GM18502 (cell line): ENCODE data around the gene ASZ1.
"Not testable (repeated sequence)": the region's sequence is repeated elsewhere in the genome, so short reads cannot be mapped to it uniquely, and the experiment has no call there.

Experiments used
- ATAC-seq: cut with Tn5 transposase; IDR thresholded peaks from one replicate; pipeline ENCODE4 v1.9.1; 2021; ENCODE audit warnings: mild to moderate bottlenecking; ENCODE audit not compliant: unreplicated experiment, poor library complexity

Gene ASZ1, protein sequence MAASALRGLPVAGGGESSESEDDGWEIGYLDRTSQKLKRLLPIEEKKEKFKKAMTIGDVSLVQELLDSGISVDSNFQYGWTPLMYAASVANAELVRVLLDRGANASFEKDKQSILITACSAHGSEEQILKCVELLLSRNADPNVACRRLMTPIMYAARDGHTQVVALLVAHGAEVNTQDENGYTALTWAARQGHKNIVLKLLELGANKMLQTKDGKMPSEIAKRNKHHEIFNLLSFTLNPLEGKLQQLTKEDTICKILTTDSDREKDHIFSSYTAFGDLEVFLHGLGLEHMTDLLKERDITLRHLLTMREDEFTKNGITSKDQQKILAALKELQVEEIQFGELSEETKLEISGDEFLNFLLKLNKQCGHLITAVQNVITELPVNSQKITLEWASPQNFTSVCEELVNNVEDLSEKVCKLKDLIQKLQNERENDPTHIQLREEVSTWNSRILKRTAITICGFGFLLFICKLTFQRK

DNA sequence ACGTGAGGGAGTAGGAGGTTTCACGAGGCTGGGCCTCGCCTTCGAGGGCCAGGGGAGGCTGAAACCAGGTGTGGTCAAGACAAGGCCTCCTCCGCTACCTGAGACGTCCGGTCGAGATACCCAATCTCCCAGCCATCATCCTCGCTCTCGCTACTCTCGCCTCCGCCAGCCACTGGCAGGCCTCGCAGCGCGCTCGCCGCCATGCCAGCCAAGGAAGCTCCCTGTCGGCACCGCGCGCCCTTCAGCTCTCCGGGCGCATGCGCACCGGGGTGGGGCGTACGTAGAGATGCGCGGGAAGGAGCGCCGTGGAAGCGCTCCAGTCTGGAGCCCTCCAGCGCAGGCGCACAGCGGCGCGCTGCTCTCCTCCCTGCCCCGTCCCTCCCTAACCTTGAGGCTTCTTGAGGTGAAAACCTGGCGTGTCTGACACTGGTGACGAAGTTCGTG is at the start of gene ASZ1:
Gene ASZ1, minus strand, starts transcription at position 236 of the 444 bp plus-strand sequence. Its CDS starts 33 bp downstream, at position 203.
- no peak for ATAC-seq

DNA sequence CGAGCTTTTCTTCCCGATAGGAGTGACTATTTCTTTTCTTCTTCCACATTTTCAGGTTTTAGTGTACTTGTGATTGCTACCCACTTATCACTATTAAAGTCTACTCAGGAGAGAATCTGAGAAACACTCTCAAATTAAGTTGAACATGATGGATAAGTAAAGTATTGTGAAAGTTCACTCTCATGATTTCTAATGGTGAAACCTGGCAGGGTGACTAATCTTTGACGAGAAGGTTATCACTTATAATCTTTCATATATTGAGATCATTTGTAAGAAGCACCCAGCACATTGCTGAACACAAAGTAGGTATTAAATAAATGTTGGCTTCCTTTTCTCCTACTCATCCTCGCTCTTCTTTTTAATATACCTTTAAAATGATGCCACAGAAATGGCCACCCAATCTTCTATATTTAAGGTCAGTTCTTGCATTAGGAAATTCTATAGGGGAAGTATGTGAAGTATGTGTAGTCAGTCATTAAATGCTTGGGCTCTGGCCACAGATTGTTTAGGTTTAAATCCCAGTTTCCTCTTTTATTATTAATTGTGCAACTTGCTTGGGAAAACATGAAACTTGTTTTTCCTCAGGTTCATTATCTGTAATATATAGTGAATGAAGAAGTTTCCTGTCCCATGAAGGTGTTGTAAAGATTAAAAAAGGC is 49.4 kb upstream of the ASZ1 start:
- no peak for ATAC-seq

DNA sequence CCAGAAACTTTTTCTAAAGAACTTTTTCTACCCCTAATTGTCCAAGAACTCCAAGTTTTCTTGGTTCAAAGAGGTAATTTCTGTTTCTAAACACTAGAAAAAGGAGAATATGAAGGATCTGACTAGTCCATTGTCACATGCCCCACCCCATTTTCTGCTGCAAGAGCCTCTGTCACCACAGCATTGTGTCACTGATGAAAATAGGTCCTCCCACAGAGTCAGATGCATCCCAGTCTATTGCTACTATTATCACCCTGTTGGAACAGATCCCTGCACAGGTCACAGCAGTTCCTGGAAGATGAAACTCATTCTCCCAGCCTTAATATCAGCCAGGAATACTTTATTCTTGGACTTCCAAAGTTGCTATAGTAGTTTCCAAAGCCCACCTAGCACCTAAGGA is 45.0 kb upstream of the ASZ1 start:
- no peak for ATAC-seq

DNA sequence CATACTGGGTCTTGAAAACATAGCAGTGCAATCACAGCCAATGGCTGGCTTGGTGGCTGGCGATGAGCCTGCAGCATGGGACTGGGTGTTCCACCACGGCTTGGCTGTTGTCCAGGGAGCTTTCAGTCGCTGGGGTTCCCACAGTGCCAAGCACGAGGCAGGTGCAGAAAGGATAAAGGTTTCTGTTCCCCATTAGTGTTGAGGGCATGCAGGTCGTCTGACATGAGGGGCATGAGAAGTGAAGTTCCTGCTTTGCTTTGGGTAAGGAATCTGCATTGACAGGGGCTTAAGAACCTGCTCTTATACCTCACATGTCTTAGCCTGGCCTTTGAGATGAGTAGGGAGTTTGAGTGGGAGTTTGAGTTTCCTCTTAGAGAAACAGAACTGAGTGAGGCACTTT is 43.5 kb upstream of the ASZ1 start:
- peak; percentile 49 for ATAC-seq

DNA sequence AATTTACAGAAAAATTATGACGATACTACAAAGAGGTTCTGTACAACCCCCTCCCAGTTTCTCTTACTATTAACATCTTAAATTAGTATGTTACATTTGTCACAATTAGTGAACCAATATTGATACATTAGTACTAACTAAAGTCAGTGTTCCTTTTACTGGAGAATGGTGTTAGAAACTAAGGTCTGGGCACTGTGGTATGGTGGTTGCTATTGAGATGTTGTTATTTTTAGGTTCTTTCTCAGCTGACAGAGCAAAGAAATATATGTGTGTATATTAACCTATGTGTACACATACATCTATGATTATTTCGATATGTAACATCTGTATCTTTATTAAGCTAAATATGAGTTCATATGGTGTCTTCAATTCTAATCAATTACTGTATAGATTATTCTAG is 40.9 kb upstream of the ASZ1 start:
- no peak for ATAC-seq

DNA sequence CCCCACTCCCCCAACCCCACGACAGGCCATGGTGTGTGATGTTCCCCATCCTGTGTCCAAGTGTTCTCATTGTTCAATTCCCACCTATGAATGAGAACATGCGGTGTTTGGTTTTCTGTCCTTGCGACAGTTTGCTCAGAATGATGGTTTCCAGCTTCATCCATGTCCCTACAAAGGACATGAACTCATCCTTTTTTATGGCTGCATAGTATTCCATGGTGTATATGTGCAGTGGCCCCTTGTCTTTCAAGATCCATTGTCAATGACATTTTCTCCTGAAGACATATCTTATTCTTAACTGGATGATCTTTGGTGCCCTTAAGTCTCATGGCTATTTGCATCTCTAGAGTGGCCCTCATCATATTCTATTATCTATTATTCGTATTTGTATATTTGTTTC is 33.5 kb upstream of the ASZ1 start:
- not testable (repeated sequence) for ATAC-seq

DNA sequence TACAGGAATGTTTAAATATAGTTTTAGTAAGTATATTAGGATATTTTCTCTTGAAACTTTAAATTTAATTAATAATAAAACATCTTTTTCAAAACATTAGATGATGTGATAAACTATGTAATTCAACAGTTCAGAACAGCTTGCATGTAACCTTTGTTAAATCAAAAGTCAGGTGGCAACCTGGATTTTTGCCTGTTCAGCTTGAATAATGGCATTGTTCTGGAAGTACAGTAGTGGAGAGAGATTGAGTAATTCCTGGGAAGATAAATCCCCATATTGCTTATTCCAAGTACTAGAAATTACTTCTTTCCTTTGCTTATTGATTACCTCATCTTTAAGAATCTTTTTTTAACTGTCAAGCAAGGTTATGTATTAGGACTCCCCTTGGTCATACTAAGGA is 32.4 kb upstream of the ASZ1 start:
- no peak for ATAC-seq

DNA sequence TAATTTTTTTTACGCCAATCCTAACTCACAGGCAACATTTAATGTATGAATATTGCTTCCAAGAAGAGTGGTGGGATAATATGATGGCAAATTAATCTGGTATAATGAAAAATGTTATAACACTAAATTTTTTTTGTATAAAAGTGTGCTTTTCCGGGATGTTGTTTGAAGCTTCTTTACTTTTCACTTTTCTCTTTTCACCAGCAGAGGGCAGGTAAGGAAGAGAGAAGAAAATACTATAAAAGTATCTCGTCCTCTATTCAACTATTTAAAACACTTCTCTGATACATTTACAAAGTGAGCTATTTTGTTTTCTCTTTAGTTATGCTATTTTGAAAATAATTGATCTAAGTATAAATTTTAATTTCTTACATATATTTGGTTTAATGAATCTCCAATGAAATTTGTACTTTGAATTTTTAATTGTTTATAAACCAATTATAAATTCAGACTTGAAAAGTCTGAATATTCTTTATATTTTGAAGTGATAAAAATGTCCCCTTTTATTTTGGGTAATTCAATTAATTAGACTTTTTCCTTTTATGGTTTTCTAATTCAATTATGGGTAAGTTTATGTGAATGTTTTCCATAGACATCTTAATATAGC is 31.8 kb upstream of the ASZ1 start:
- peak; percentile 67 for ATAC-seq

DNA sequence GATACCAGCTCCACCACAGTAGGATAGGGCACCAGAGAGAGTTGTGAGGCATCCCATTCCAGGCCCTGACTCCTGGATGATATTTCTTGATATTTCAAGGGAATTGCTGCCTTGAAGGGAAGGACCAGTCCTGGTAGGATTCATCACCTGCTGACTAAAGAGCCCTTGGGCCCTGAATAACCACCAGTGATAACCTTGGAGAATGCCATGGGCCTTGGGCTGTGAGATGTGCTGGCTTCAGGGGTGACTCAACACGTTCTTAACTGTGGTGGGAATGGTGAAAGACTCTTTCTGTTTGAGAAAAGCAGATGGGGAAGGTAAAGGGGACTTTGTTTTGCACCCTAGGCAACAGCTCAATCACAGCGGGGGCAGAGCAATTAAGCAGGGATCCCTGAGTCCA is 21.4 kb upstream of the ASZ1 start:
- ATAC-seq: no peak

DNA sequence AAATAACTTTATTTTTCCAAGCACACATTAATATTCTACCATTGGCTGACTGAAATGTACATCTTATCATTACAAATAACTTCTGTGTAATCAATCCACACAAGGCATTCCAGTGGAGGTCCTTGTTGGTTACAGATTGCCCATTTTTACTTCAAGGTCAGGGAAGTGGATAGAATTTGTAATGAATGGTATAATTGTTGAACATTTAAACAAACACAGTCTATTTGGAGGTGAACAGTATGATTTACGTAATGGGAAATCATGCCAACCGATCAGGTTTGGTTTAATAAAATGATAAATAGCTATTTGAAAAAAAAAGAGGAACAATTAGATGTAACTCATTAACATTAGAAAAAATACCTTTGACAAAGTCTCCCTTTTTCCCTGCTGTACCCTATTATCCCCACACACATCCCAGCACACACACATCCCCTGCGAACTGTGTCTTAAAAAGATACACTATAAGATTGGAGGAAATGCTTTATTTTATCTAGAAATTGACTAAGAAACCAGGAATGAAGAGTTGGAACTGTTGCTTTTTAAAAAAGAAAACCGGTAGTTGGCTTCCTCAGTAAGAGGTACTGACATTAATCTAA is 19.0 kb upstream of the ASZ1 start:
- ATAC-seq: no peak

DNA sequence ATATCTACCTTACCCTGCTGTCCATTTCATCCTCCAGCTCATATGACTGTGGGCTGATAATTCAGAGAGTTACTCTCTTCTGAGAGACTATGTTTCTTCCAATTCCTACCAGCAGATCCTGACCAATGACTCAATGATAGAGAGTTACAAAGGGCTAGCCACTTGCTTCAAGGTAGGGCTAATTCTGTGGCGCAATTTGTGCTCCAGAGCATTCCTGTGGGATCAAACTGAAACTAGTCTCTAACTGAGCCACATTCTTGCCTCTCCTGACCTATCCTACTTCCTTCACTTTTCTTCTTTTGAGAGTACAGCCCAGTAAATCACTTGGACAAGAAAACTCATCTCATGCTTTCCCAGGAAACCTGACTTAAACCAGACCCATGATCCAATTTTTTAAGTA is 17.9 kb upstream of the ASZ1 start:
- no peak for ATAC-seq

DNA sequence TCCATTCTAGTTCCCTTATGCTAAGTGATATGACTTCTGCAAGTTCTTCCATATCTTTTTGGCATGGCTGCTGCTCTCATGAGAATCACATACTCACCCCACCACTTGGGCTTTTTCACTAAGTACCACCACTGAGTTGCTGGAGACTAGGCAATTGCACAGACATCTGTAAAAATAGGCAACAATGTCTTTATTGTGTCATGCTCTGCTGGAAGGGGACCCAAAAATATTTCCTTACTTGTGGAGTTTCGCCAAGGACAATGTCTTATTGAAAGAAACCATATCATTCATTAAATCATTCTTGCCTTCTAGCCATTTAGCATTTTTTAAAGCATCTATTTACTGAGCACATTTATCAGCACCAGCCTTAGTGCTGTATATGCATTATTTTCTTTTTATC is 17.4 kb upstream of the ASZ1 start:
- no peak for ATAC-seq

DNA sequence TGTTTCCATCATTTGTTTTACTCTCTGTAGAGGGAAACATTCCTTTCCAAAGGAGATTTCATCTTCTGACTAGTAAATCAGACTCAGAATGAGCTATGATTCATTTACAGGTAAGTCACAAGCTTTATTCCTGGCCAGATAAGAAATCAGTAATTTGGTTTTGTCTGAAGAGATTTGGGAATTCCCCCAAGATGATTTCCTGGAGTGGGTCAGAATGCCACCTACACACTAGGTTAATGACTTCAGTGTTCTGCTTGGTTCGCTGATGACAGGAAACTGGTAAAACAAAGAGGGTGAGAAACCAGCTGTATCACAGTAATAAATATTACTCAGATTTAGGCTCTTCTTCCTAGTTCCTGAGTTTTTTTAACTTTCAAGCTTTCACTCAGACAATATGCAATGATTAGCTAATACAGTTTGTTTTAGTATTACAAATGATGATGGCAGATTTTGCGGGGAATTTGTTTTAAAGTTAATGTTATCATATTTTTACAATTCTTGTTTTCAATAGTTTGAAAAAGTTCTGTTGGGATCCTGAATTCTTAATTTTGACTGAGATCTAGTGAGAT is 8.3 kb upstream of the ASZ1 start:
- peak; percentile 97 for ATAC-seq

DNA sequence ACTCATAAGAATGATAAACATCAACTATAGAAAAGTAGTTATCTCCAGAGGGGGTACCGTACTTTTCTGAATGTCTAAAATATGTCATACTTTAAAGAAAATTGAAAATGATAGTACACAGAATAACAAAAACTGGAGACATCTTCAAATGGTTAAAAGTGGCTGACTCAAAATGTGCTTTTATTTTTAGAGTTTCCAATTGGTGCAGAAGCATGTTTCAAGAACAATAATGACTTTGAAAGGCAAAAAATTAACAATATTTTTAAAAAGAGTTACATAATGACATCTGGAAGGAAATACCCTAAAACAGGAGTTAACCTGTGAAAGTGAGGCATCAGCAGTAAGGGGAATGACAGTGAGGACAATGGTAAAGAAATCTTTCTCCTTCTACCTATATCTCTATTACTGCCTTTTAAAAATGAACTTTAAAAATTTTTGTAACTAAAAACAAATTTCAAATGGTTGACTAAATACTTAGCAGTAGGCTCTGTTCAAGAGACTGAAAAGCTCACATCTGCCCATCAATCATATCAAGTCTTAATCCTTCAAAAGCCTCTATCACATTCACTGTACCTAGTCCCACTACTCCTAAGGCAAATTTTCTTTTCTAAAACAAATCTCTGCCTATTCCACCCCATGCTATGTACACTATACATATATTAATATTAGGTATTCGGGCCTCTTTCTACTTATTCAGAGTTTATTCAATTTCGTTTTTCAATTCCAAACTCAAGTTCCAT is 3.0 kb downstream of the ASZ1 start:
- ATAC-seq: peak; percentile 74

DNA sequence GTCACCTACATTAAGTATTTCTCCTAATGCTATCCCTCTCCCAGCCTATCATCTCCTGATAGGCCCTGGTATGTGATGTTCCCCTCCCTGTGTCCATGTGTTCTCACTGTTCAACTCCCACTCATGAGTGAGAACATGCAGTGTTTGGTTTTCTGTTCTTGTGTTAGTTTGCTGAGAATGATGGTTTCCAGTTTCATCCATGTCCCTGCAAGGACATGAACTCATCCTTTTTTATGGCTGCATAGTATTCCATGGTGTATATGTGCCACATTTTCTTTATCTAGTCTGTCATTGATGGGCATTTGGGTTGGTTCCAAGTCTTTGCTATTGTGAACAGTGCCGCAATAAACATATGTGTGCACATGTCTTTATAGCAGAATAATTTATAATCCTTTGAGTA is 12.7 kb downstream of the ASZ1 start:
- not testable (repeated sequence) for ATAC-seq

DNA sequence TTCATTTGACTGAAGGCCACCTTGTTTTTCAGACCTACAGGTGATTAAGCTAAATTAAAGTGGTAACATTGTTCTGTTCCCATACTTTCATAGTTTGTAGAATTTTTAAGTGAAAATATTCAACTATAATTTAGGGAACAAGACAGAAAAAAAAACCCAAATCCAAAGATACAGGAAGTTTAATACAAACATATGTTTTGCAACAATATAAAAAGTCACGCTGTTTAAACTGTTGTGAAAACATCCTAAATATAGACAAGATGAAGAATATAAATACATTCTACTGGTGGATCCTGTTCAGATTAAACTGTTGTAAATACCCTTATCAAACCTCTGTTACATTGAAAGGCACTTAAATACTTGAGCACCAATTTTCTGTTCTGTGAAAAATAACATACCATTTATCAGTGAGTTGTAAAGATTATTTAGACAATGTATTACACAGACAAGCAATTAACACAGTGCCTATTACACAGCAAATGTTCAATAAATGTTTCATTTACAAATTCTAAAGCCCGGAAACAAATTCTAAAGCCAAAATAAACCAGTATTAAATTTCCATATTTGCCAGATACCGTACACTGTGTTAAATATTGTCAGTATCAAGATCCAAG is 14.2 kb downstream of the ASZ1 start:
- ATAC-seq: no peak

DNA sequence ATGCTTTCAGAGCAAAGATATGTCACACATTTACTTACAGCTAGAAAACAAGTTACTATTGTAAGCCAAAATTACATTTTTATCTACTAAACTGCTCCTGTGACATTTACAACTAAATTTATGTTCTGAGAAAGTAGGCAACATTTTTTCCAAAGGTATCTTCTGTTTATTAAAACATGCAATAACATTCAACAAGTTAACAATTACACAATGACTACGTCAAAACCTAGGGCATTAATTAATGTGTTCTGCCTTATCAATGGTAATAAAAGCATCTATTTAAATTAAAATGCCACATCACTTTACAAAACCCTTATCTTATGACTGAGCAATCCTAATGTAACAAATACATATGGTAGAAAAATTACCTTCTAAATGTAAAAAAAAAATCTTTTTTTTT is 14.9 kb downstream of the ASZ1 start:
- no peak for ATAC-seq

DNA sequence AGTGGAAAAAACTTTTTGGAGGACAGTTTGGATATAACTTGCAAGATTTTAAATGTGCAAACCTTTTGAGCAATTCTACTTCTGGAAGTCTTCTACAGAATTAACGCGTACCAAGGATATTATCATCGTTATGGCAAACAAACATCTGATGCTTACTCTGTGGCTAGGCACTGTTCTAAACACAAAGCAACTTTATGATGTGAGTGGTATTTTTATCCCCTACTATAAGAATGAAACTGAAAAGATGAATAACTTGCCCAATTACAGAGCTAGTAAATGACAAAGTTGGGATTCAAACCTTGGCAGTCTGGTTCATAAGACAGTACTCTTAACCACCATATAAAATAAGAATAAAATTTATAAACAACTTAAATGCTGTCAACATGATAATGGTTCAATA is 15.8 kb downstream of the ASZ1 start:
- no peak for ATAC-seq

DNA sequence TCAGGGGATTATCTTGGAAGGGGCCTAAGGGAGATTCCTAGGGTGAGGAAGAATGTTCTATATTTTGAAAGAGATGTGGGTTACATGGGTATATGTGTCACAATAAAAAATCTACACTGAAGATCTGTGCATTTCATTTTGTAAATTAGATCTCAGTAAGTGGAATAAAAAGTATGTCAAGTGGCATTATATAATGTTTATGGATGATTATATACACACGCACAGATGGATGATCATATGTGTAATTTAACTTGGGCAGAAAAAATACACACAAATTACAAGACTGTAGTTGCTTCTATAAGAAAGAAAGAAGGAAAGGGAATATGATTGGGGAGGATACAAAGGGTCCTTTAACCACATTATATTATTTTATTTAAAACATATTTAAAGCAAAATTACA is 18.5 kb downstream of the ASZ1 start:
- no peak for ATAC-seq

DNA sequence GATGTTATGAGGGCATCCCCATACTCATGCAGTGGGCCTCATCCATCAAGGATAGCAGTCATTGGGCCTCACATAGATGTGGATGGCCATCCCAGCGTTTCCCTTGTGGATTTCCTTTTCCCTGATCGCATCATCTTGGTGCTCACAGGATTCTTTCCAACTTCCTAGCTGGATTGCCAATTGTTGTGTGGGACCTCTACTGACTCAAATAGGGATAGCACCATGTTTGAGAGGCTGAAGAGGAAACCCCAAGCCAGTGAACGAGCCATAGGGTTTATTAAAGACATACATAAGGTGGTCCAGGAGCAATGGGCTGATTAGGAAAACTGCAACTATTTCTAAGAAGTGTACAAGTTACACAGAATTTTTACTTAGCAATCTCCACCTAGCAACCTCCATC is 21.8 kb downstream of the ASZ1 start:
- ATAC-seq: no peak
